MM.1S (cell line): ENCODE measurements around the gene MRC1.

Experiments used
- DNase-seq: peaks from one replicate; pipeline ENCODE4 v3.0.0-alpha.2; 2015
- H2AFZ ChIP-seq: fragments of 300-600 bp; sonication (generic); 2 replicates; pipeline ENCODE4 v1.6.0; 2016; ENCODE audit warnings: antibody characterized with exemption, low read length
- H3F3A ChIP-seq: fragments of 300-600 bp; sonication (generic); 2 replicates; pipeline ENCODE4 v1.6.1; 2016; ENCODE audit warnings: mild to moderate bottlenecking, antibody characterized with exemption, low read length, moderate library complexity, mixed read lengths; ENCODE audit not compliant: insufficient read depth
- H3K27ac ChIP-seq: fragments of 300-600 bp; sonication (generic); 2 replicates; pipeline ENCODE4 v1.5.1; 2016; ENCODE audit warnings: mild to moderate bottlenecking, low read length
- H3K27me3 ChIP-seq: fragments of 300-600 bp; sonication (generic); replicated peaks from 2 replicates; pipeline ENCODE4 v1.6.0; 2016; ENCODE audit warnings: low read length; ENCODE audit not compliant: insufficient read depth
- H3K36me3 ChIP-seq: fragments of 300-600 bp; sonication (generic); replicated peaks from 2 replicates; pipeline ENCODE4 v1.6.1; 2016; ENCODE audit warnings: mild to moderate bottlenecking, low read length, mixed read lengths; ENCODE audit not compliant: insufficient read depth
- H3K4me1 ChIP-seq: fragments of 300-600 bp; sonication (generic); 2 replicates; pipeline ENCODE4 v1.6.1; 2016; ENCODE audit warnings: low read length, mixed read lengths
- H3K4me2 ChIP-seq: fragments of 300-600 bp; sonication (generic); 2 replicates; pipeline ENCODE4 v1.6.0; 2016; ENCODE audit warnings: low read depth, low read length
- H3K4me3 ChIP-seq: fragments of 300-600 bp; sonication (generic); 2 replicates; pipeline ENCODE4 v1.5.1; 2016; ENCODE audit warnings: low read length, mixed read lengths
- H3K79me2 ChIP-seq: fragments of 300-600 bp; sonication (generic); 2 replicates; pipeline ENCODE4 v1.6.1; 2016; ENCODE audit warnings: mixed run types, low read length, mixed read lengths
- H3K9ac ChIP-seq: fragments of 300-600 bp; sonication (generic); 2 replicates; pipeline ENCODE4 v1.6.1; 2016; ENCODE audit warnings: low read length, mixed read lengths
- H3K9me2 ChIP-seq: fragments of 300-600 bp; sonication (generic); replicated peaks from 2 replicates; pipeline ENCODE4 v1.6.1; 2016; ENCODE audit warnings: mild to moderate bottlenecking, low read length, mixed read lengths; ENCODE audit not compliant: insufficient read depth
- H3K9me3 ChIP-seq: fragments of 300-600 bp; sonication (generic); replicated peaks from 2 replicates; pipeline ENCODE4 v1.6.1; 2016; ENCODE audit warnings: mild to moderate bottlenecking, low read length, mixed read lengths; ENCODE audit not compliant: insufficient read depth
- H4K20me1 ChIP-seq: fragments of 300-600 bp; sonication (generic); 2 replicates; pipeline ENCODE4 v1.6.1; 2016; ENCODE audit warnings: mild to moderate bottlenecking, low read length, moderate library complexity, mixed read lengths; ENCODE audit not compliant: insufficient read depth
- EZH2 ChIP-seq: fragments of 300-600 bp; sonication (generic); optimal IDR thresholded peaks from 2 replicates; pipeline ENCODE3; 2017; ENCODE audit warnings: low read depth, mild to moderate bottlenecking, antibody characterized with exemption, low read length, mixed read lengths
- EZH2phosphoT487 ChIP-seq: fragments of 300-600 bp; sonication (generic); IDR thresholded peaks from 2 replicates; pipeline ENCODE4 v1.6.1; 2018; ENCODE audit warnings: antibody characterized with exemption, low read length
- TF ChIP-seq, protein P1 (sequence below): fragments of 300-600 bp; sonication (generic); IDR thresholded peaks from 2 replicates; pipeline ENCODE4 v1.5.1; 2016; ENCODE audit warnings: antibody characterized with exemption, low read length, mixed read lengths

The MRC1 gene

DNA sequence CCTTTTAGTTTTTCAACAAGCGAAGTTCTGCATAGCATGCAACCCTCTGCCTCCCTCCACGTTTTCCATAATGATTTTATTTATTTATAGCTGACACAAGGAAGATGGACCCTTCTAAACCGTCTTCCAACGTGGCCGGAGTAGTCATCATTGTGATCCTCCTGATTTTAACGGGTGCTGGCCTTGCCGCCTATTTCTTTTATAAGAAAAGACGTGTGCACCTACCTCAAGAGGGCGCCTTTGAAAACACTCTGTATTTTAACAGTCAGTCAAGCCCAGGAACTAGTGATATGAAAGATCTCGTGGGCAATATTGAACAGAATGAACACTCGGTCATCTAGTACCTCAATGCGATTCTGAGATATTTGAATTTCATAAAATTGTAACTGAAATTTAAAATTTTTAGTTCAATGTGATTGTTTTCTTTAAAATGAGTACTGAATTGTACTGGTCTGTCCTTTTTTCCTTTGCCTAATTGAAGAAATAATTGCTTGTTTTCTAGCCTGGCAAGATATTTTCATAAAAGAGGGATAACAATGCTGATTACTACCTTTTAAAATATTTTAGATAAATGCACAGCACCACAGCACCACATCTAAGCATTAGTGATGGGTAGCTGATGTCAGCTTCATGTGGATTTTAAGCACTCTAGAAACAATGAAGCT is 101.1 kb downstream of the MRC1 start:
- H2AFZ ChIP-seq = 0 out of 2 replicates have a peak overlapping the region, but pooled peaks have one; percentile 1
- no peaks in the 10 kb centered on the region for H3K9me3 ChIP-seq
- peak; percentile 59 for DNase-seq
- H3F3A ChIP-seq = no peaks in the 10 kb centered on the region
- no peaks in the 10 kb centered on the region for H3K79me2 ChIP-seq
- H4K20me1 ChIP-seq = no peaks in the 10 kb centered on the region
- no peak overlapping the region for H3K27ac ChIP-seq
- H3K4me1 ChIP-seq = no peaks in the 10 kb centered on the region
- no peak overlapping the region for H3K4me3 ChIP-seq
- H3K27me3 ChIP-seq = no peaks in the 10 kb centered on the region
- no peaks in the 10 kb centered on the region for H3K9me2 ChIP-seq
- TF ChIP-seq, protein P1, sequence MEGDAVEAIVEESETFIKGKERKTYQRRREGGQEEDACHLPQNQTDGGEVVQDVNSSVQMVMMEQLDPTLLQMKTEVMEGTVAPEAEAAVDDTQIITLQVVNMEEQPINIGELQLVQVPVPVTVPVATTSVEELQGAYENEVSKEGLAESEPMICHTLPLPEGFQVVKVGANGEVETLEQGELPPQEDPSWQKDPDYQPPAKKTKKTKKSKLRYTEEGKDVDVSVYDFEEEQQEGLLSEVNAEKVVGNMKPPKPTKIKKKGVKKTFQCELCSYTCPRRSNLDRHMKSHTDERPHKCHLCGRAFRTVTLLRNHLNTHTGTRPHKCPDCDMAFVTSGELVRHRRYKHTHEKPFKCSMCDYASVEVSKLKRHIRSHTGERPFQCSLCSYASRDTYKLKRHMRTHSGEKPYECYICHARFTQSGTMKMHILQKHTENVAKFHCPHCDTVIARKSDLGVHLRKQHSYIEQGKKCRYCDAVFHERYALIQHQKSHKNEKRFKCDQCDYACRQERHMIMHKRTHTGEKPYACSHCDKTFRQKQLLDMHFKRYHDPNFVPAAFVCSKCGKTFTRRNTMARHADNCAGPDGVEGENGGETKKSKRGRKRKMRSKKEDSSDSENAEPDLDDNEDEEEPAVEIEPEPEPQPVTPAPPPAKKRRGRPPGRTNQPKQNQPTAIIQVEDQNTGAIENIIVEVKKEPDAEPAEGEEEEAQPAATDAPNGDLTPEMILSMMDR = peak; percentile 51
- no peak for TF ChIP-seq EZH2
- H3K4me2 ChIP-seq = no peak overlapping the region; the same call in 1 of the 2 replicates
- H3K9ac ChIP-seq = no peak overlapping the region
- no peaks in the 10 kb centered on the region for H3K36me3 ChIP-seq

DNA sequence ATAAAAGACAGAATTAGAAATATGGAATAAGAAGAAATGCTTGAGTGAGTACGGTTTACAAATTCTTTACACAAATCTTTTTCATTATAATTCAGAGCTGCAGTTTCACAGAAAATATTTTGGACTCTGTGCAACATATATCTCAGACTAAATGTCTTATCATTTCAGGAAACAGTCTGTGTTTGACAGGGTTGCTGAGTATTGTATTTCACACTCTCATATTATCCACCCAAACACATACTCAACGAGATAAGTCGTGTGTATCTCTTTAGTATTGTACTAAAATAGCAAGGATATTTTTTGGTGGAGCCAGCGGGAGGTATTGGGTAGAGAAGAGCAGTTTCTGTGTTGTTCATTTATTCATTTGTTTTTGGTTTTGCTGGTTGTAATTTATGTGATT is 103.6 kb downstream of the MRC1 start:
- H4K20me1 ChIP-seq = no peaks in the 10 kb centered on the region

DNA sequence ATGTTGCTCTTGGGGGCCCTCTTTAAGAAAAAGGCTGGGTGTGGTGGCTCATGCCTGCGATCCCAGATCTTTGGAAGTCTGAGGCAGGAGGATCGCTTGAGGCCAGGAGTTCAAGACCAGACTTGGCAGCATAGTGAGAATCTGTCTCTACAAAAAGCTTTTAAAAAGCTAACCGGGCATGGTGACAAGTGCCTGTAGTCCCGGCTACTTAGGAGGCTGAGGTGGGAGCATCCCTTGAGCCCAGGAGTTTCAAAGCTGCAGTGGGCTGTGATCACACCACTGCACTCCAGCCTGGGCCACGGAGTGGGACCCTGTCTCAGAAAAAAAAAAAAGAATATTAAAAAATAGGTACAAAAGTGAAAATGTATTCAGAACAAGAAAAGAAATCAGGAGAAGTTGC is 104.5 kb downstream of the MRC1 start:
- Histone ChIP-seq H3K36me3 (no peaks in the 10 kb centered on the region), H4K20me1 (no peaks in the 10 kb centered on the region), H3K9ac (no peak overlapping the region), H3F3A (no peaks in the 10 kb centered on the region), H3K9me2 (no peaks in the 10 kb centered on the region), H3K4me1 (no peaks in the 10 kb centered on the region), H3K4me2 (no peak overlapping the region), H3K9me3 (no peaks in the 10 kb centered on the region), H3K4me3 (no peak overlapping the region), H3K27ac (no peak overlapping the region), H2AFZ (no peak overlapping the region), H3K27me3 (no peaks in the 10 kb centered on the region), H3K79me2 (no peaks in the 10 kb centered on the region)
- DNase-seq = no peak
- TF ChIP-seq EZH2phosphoT487 (no peak), EZH2 (no peak)
- TF ChIP-seq, protein P1 = no peak

More for the DNA sequence above, 103.6 kb downstream of the MRC1 start:
- H3K9me3 ChIP-seq = no peaks in the 10 kb centered on the region
- no peaks in the 10 kb centered on the region for H3K27me3 ChIP-seq
- no peaks in the 10 kb centered on the region for H3K9me2 ChIP-seq
- no peaks in the 10 kb centered on the region for H3F3A ChIP-seq
- H3K27ac ChIP-seq = no peak overlapping the region
- H2AFZ ChIP-seq = no peak overlapping the region
- no peaks in the 10 kb centered on the region for H3K36me3 ChIP-seq
- no peak overlapping the region for H3K9ac ChIP-seq
- no peak overlapping the region for H3K4me2 ChIP-seq
- TF ChIP-seq EZH2phosphoT487 = no peak
- TF ChIP-seq, protein P1 = no peak
- TF ChIP-seq EZH2 = no peak
- no peaks in the 10 kb centered on the region for H3K79me2 ChIP-seq
- H3K4me3 ChIP-seq = no peak overlapping the region
- no peak for DNase-seq
- H3K4me1 ChIP-seq = no peaks in the 10 kb centered on the region
